ENCODE results near the gene SLC45A2.

DNA sequence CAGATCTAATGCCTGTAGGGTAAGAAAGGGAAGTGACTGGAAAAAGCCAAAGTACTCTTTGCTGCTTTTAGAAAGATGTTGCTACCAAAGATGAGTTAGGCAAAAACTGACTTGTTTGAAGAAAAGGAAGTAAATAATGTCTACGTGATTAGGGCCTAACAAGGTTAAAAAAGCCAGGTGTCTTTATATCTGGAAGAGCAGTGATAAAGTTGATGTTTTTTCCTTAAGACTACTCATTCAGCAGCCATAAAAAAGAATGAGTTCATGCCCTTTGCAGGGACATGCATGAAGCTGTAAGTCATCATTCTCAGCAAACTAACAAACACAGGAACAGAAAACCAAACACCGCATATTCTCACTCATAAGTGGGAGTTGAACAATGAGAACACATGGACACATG is 36.8 kb upstream of the SLC45A2 start:
- TF ChIP-seq POLR2AphosphoS5 (IDR thresholded peaks at IDR 0.05) (no peak), CTCF (IDR thresholded peaks at IDR 0.05) (no peak)
